GM18867 (cell line): Measurements from ENCODE around the gene RABGAP1L.
"Not testable (repeated sequence)": the region's sequence is repeated elsewhere in the genome, so short reads cannot be mapped to it uniquely, and the experiment has no call there.

ENCODE experiments used
- ATAC-seq: cut with Tn5 transposase; IDR thresholded peaks from one replicate; pipeline ENCODE4 v1.9.1; 2021; ENCODE audit warnings: mild to moderate bottlenecking, moderate library complexity; ENCODE audit not compliant: unreplicated experiment

Gene RABGAP1L

DNA sequence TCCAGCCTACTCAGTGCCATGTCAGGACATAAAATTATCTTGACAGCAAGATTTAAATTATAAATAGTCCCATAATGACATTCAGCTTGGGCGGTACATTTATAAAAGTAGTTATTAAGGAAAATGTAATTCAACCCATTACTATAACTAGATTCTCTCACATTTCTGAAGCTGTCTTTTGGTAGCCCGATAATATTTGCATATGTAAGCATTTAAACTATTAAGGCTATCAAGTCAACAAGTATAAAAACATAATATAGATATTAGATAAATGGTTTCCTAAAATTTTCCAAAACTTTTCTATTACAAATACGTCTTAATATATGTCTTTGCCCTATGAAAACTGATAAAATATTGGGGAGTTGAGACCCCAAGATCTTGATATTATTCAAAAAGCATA lies 266.8 kb downstream of the RABGAP1L start:
- no peak for ATAC-seq

DNA sequence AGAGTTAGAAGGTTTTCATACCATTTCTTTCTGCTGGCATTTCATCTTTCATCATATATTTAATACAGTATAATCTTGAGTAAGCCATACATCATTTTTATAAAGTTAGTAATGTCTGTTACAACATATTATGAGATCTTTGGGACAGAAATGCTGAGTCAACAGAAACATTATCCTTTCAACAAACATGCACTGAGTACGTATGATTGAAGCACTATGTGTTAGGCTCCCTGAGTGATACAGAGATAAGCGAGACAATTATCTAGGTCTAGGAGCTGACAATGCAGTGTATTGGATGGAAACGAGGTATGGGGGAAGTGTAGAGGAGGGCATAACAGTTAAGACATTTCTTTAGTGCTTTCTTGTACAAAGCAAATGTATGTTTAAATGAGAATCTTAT lies 268.7 kb downstream of the RABGAP1L start:
- no peak for ATAC-seq

GRCh38 chr1:174428739-174429138 lies 269.4 kb downstream of the RABGAP1L start:
- ATAC-seq: no peak

DNA sequence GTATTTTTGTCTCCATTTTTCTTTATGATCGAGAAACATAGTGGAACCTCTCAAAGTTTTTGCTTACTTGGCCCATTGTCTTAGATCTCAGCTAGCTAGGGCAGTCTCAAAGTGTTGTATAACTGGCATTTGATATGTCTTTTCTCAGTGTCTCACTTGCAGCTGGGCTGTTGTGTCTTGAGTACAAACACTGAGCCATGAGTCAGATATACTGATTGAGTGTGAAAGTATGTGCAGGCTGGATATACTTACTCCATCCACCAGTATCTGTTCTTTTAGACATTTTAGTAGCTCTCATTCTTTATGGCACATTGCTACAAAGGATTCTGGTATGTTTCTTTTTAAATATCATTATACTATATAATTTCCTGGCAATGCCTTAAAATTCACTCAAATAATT lies 274.1 kb downstream of the RABGAP1L start:
- ATAC-seq: no peak

GRCh38 chr1:174445351-174445750 lies 286.0 kb downstream of the RABGAP1L start:
- no peak for ATAC-seq

- ATAC-seq: no peak
These were observed 286.5 kb downstream of the RABGAP1L start for GRCh38 chr1:174445817-174446216.

DNA sequence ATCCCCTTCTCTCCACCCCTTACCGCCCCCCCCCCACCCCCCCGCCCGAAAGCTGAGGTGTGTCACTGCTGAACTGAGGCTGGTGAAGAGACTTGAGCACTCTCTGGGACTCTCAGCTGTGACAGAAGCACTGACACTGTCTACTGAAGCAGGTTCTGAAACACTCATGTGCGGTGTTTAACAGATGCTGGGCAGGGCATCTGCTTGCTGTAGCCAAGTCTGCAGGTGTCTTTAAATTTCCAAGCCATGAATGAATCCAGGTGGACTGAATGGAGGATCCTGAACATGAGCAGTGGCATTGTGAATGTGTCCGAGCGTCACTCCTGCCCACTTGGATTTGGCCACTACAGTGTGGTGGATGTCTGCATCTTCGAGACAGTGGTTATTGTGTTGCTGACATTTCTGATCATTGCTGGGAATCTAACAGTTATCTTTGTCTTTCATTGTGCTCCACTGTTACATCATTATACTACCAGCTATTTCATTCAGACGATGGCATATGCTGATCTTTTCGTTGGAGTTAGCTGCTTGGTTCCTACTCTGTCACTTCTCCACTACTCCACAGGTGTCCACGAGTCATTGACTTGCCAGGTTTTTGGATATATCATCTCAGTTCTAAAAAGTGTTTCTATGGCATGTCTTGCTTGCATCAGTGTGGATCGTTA lies 288.7 kb downstream of the RABGAP1L start, which contains the start of gene GPR52:
TSS of gene GPR52 (plus strand) at position 99 of the 665 bp plus-strand sequence. CDS start at position 247, 148 bp downstream.
- no peak for ATAC-seq

DNA sequence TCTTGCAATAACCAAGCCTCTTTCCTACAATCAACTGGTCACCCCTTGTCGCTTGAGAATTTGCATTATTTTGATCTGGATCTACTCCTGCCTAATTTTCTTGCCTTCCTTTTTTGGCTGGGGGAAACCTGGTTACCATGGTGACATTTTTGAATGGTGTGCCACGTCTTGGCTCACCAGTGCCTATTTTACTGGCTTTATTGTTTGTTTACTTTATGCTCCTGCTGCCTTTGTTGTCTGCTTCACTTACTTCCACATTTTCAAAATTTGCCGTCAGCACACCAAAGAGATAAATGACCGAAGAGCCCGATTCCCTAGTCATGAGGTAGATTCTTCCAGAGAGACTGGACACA lies 289.2 kb downstream of the RABGAP1L start:
- no peak for ATAC-seq

DNA sequence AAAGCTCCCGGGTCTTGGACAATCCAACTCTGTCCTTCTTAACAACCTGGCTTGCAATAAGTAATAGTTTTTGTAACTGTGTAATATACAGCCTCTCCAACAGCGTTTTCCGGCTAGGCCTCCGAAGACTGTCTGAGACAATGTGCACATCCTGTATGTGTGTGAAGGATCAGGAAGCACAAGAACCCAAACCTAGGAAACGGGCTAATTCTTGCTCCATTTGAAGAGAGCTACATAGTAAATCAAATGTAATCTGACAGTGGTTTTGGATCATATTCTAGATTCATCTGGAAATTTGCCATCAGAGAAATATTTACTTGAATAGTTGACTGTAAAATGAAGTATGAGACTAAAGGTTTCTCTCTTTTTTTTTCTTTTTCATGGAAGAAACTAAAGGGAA lies 289.7 kb downstream of the RABGAP1L start:
- ATAC-seq: no peak

DNA sequence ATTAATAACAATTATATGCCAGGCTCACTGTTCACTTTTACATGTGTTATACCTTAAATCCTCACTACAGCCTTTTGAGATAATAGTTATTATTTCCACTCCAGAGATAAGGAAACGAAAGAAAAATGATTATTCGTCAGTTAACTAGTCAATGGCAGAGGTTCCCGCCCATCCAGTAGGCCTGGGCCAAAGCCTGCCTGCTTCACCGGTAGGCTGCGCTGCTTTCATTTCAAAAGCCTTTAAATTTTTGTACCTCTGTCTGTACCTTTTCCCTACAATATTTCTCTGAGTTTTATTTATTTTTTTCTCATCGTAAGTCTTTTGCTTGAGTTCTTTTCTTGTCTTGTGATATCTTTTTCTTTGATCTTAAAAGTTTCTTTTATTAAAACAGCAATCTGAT lies 292.1 kb downstream of the RABGAP1L start:
- ATAC-seq: no peak

GRCh38 chr1:174465855-174466254 lies 306.5 kb downstream of the RABGAP1L start:
- no peak for ATAC-seq

- no peak for ATAC-seq
These were observed 307.3 kb downstream of the RABGAP1L start for GRCh38 chr1:174466607-174467006.

DNA sequence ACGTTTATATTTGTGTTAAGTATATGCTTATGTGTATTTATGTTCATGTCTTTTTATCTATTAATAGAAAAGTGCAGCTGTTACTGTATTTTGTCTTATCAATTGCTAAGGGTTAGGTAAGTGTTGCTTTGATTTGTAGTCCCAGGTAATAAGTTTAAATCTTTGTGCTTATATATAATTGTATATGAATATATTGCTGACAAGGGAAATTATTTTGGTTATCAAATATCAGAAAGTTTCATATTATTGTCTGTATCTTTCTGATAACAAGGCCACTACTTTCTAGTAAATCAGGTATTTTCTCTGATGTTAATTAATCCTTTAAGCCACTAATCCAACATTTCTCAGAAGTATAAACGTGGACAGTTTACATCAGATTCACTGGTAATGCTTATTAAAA lies 309.7 kb downstream of the RABGAP1L start:
- ATAC-seq: no peak

GRCh38 chr1:174469687-174470086 lies 310.4 kb downstream of the RABGAP1L start:
- no peak for ATAC-seq

DNA sequence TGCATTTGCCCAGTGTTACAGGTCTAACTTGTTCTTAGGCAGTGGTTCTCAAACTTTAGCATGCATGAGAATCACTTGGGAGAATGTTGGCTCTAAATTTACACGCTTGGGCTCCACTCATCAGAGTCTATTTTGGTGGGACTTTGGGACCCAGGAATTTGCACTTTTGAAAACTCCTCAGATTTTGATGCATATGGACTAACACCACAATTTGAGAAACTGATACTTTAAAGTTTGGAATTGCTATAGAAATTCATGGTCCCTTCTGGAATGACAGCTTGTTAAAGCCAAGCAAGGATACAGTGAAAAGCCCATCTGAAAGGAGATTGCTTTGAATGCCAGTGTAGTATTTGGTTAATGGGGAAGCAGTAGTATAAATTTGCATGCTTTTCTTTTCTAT lies 320.0 kb downstream of the RABGAP1L start:
- no peak for ATAC-seq

- no peak for ATAC-seq
These were observed 321.0 kb downstream of the RABGAP1L start for GRCh38 chr1:174480324-174480723.

GRCh38 chr1:174491606-174492005 lies 332.3 kb downstream of the RABGAP1L start:
- no peak for ATAC-seq

DNA sequence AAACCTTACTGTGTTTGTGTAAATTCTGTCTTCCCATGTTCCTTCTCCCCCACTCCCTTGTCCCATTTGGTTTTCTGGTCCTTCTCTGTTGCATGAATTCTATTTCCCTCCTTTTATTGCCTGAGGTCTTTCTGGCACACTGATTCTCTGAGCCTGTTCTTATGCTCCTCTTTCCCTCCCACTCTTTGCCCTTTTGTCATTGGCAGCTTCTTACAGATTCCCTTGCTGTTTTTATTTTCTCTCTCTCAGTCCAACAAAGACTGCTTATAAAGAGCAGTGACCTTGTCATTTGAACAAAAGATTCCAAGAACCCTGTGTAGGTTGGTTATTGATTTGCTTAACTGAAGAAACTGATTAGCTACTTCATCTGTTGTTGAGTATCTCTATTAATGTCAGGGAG lies 338.2 kb downstream of the RABGAP1L start:
- ATAC-seq: no peak

GRCh38 chr1:174516755-174517154 lies 357.4 kb downstream of the RABGAP1L start:
- not testable (repeated sequence) for ATAC-seq

DNA sequence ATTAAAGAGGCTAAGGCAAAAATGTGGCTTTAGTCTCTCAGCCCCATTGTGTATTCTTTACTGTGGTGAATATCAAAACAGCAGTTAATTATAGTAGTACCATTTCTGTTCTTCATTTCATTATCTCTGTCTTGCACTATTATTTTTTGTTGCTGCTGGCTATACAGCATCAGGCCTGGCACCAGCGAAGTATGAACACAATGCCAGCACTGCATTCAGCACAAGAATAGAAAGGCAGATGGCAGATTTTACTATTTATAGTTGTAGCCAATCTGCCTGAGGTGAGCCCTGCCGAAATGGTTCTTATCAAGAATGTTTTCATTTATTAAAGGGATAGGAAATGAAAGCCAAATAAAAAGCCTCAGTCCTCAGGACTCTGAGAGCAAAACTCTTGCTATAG lies 360.5 kb downstream of the RABGAP1L start:
- ATAC-seq: no peak

DNA sequence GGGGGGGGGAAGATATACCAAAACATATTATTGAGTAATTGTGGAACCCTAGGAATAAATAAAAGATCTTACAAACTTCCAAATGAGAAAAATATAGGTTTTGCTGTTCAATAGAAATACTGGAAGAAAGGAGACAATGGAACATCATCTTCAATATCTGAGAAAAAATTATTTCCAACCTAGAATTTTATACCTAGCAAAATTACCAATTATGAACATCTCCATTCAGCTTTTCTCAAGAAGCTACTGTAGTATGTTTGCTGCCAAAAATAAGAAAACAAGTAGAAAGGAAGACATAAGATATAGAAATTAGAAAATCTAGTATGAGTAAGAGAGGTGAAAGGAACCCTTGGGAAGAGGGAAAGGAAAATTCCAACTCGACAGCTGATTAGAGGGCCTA lies 372.4 kb downstream of the RABGAP1L start:
- ATAC-seq: no peak

GRCh38 chr1:174534789-174535188 lies 375.5 kb downstream of the RABGAP1L start:
- ATAC-seq: no peak

- no peak for ATAC-seq
These were observed 375.9 kb downstream of the RABGAP1L start for GRCh38 chr1:174535207-174535606.
